GM12874 (cell line): Measurements from ENCODE around the gene RO60.

Experiments used
- TF ChIP-seq, protein P1 (sequence below): IDR thresholded peaks from 2 replicates; pipeline ENCODE4 v1.5.1; 2011; ENCODE audit warnings: low read depth, mild to moderate bottlenecking, control low read depth, low read length, moderate library complexity; ENCODE audit not compliant: insufficient read depth

Gene RO60

DNA sequence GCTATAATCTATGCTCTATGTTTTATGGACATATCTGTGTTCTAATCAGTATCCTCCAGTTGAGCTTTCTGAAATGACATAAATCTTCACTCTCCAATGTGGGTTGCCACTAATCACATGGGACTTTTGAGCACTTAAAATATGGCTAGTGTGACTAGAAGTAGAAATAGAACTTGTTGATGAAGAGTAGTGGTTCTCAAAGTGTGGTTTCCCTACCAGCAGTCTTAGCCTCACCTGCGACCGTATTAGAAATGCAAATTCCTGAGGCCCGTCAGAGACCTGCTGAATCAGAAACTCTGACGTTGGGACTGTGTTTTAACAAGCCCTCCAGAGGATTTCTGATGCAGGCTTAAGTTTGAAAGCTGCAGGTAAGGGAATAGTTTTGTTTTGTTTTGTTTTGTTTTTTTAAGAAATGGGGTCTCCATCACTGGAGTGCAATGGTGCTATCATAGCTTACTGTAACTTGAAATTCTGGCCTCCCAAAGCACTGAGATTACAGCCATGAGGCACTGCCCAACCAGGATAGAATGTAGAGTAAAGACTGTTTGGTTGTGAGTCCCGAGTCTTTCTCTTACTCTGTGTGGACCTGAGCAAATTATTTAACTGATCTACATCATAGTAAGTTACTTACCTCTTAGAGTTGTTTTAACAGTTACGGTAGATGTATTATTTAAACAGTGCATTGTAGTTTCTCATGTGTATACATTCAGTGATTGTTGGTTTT is 24.1 kb downstream of the RO60 start:
- TF ChIP-seq, protein P1, sequence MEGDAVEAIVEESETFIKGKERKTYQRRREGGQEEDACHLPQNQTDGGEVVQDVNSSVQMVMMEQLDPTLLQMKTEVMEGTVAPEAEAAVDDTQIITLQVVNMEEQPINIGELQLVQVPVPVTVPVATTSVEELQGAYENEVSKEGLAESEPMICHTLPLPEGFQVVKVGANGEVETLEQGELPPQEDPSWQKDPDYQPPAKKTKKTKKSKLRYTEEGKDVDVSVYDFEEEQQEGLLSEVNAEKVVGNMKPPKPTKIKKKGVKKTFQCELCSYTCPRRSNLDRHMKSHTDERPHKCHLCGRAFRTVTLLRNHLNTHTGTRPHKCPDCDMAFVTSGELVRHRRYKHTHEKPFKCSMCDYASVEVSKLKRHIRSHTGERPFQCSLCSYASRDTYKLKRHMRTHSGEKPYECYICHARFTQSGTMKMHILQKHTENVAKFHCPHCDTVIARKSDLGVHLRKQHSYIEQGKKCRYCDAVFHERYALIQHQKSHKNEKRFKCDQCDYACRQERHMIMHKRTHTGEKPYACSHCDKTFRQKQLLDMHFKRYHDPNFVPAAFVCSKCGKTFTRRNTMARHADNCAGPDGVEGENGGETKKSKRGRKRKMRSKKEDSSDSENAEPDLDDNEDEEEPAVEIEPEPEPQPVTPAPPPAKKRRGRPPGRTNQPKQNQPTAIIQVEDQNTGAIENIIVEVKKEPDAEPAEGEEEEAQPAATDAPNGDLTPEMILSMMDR: no peak

DNA sequence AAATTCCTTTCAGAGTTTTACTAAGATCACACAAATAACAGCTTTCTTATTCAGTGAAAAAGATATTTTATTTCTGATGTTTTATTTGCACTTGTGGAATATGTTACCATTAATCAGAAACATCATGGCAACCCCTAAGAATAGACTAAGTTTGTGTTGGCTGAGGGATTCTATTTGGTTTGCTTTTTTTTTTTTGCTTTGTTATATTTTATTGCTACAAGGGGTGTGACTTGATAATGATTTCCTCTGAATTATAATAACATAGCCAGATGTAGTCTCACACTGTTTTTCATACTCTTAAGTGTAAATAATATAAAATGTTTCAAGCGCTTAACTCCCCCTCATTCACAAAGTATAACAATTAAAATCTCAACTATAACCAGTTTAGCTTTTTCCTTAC is 25.9 kb downstream of the RO60 start:
- TF ChIP-seq, protein P1: no peak

DNA sequence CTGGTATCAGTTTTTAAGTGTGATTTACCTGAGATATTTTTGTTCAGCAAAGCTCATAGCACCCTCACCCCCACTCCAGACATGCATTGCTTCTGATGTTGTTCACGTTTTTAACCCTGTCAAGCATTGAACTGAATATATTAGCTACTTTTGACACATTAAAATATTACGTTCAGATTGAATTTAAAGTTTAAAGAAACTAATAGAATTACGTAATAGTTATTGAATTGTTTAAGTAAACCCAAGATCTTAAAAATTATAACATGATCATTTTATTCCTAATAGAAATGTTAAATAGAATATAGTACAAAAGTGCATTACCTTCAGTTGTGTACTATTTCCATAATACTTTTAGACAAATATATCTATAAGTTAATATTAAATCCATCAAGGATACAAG is 26.9 kb downstream of the RO60 start:
- TF ChIP-seq, protein P1: no peak

DNA sequence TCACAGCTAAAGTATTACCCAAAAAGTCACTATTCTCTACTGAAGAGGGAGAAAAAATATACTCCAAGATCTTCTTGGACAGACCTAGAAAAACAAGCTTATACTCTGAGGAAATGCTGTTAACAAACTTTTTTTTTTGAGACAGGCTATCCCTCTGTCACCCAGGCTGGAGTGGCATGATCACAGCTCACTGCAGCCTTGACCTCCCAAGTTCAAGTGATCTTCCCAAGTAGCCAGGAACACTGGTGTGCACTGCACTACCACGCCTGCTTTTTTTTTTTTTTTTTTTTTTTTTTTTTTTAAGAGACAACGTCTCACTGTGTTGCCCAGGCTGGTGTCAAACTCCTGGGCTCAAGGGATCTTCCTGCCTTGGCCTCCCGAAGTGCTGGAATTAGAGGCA is 28.5 kb downstream of the RO60 start:
- TF ChIP-seq, protein P1: no peak

DNA sequence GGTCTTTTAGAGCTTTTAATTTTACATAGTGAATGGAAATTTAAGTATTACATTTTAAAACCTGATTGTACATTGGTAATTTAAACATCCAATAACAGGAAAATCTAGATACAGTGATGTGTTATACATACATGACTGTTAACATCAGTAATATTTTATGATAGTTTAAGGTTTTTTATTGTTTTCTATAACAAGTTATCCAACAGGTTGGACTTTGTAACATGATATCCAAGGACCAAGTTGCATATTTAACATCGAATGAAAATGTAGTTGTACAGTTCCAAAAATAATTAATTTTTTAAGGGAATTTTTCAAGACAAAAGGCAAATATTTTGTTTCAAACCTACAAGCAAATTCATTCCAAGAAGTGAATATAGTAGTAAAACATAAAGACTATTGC is 31.5 kb downstream of the RO60 start:
- TF ChIP-seq, protein P1: no peak

DNA sequence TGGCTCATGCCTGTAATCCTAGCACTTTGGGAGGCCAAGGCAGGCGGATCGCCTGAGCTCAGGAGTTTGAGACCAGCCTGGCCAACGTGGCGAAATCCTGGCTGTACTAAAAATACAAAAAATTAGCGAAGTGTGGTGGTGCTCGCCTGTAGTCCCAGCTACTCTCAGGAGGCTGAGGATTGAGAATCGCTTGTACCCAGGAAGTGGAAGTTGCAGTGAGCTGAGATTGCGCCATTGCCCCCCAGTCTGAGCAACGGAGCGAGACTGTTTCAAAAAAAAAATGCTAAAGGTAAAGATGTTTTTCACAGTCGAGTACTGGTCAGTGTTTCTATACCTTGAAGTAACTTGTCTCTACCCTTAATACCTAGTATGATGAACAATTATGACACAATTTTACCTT is 34.7 kb downstream of the RO60 start:
- TF ChIP-seq, protein P1: no peak

DNA sequence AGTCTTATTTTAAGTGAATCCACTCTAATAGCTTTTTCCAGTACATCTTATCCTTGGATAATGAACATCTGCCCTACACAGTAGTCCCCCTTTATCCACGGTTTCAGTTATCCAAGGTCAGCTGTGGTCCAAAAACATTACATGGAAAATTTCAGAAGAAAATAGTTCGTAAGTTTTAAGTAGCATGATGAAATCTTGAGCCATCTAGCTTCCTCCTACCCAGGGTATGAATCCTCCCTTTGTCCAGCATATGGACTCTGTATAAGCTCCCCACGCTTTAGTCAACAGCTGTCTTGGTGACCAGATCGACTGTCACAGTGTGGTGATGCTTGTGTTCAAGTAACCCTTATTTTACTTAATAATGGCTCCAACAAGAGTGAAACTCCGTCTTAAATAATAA is 43.2 kb downstream of the RO60 start:
- TF ChIP-seq, protein P1: no peak
